GM18507 (cell line): ENCODE results near the gene CPT1C.
"Not testable (repeated sequence)": the region's sequence is repeated elsewhere in the genome, so short reads cannot be mapped to it uniquely, and the experiment has no call there.

Experiments used
- DNase-seq: peaks from one replicate; pipeline ENCODE4 v3.0.0; 2011; ENCODE audit warnings: low read depth; ENCODE audit not compliant: insufficient read length; ENCODE audit errors: extremely low spot score
- FAIRE-seq: peaks from 2 replicates; lab custom pipeline; 2011; peaks lifted over from hg19 to GRCh38; lab: Jason Lieb, UNC

CPT1C gene

DNA sequence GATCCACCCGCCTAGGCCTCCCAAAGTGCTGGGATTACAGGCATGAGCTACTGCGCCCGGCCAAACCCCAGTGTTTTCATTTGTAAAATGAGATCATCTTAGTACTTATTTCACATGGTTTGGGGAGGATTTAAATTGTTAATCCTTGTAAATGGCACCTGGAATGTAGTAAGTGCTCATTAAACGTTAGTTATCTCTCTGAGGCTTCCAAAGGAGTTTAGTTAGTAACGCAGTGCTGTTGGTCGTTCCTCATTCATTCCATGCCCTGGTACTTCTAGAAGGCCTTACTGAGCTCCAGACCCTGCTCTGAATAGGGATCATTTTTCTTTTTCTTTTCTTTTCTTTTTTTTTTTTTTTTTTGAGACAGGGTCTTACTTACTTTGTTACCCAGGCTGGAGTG lies 5.2 kb downstream of the CPT1C start:
- DNase-seq (no peak), FAIRE-seq (no peak)

DNA sequence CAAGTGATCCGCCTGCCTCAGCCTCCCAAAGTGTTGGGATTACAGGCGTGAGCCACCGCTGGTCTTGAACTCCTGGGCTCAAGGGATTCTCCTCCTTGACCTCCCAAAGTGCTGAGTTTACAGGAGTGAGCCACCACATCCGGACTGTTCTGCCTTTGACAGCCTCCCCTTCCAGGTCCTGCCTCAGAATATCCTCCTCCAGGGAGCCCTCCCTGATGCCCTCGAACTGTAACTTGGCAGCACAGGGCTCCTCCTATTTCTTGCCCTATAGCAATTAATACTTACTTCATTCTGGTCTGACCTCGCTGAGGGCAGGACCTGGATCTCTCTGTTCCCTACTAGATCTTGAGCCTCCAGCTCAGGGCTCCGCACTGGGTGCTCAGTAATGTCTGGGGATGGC lies 5.9 kb downstream of the CPT1C start:
- DNase-seq, result no peak
- no peak for FAIRE-seq

DNA sequence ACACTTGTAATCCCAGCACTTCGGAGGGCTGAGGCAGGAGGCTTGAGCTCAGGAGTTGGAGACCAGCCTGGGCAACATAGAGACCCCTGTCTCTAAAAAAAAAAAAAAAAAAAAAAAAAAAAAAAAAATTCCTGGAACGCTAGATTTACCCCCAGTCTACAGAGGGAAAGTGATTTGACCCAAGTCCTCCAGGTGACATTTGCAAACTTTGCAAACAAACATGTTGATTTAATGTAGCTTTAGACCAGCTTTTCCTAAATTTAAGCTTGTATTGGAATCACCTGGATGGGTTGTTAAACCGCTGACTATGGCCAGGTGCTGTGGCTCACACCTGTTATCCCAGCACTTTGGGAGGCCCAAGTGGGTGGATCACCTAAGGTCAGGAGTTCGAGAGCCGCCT lies 8.4 kb downstream of the CPT1C start:
- FAIRE-seq (no peak), DNase-seq (no peak)

DNA sequence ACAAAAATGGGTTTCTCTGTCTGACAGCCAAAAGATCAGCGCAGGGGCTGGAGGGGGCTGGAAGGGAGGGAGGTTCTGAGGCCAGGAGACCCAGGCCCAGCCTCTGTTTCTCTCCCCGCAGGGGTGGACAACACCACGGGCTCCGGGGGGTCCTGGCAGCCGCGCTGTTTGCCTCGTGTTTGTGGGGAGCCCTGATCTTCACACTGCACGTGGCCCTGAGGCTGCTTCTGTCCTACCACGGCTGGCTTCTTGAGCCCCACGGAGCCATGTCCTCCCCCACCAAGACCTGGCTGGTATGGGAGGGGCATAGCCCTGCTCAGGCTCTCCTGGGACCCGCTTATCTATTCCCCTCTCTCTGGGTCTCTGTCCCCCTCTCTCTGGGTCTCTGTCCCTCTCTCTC lies 9.6 kb downstream of the CPT1C start:
- no peak for FAIRE-seq

DNA sequence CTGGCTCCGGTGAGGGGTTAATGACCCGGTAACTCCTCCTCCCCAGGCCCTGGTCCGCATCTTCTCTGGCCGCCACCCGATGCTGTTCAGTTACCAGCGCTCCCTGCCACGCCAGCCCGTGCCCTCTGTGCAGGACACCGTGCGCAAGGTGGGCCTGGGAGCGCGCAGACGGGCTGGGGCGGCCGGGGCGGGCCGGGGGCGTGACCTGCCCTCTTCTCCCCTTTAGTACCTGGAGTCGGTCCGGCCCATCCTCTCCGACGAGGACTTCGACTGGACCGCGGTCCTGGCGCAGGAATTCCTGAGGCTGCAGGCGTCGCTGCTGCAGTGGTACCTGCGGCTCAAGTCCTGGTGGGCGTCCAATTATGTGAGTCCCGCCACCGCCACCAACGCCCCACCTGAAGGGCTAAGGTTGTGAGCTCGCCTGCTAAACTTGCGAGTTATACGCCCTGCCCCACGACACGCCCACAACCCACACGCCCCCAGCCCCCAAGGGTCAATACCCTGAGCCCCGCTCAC lies 10.4 kb downstream of the CPT1C start:
- FAIRE-seq, result no peak
- no peak for DNase-seq

More for the DNA sequence above, 9.6 kb downstream of the CPT1C start:
- DNase-seq, result no peak

DNA sequence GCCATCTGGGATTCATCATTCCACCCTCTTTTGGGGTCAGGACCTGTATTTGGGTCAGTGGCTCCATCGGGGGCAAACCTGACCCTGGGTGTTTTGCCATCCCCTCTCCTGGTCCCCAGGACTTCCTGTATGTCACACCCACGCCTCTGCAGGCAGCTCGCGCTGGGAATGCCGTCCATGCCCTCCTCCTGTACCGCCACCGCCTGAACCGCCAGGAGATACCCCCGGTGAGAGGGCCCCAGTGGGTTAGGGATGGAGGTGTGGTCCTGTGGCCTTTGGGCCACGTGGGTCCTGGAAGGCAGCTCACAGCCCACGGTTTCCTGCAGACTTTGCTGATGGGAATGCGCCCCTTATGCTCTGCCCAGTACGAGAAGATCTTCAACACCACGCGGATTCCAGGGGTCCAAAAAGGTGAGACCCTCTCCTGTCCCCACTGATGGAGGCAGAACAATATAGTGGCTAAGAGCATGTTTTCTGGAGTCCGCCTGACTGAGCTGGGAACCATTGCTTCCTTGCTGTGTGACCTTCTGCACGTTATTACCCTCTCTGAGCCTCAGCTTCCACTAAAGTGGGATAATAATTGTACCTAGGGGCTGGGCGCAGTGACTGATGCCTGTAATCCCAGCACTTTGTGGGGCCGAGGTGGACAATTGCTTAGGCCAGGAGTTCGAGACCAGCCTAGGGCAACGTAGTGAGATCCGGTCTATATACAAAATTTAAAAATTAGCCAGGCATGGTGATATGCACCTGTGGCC lies 14.1 kb downstream of the CPT1C start:
- FAIRE-seq (no peak), DNase-seq (no peak)

DNA sequence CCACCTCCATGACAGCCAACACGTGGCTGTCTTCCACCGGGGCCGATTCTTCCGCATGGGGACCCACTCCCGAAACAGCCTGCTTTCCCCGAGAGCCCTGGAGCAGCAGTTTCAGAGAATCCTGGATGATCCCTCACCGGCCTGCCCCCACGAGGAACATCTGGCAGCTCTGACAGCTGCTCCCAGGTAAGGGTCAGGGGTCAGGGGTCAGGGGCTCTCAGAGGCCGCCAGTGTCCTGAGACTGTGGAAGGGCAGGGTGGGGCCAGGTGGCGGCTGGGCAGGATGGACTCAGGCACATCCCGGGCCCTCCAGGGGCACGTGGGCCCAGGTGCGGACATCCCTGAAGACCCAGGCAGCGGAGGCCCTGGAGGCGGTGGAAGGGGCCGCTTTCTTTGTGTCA lies 15.0 kb downstream of the CPT1C start:
- DNase-seq (no peak), FAIRE-seq (no peak)

DNA sequence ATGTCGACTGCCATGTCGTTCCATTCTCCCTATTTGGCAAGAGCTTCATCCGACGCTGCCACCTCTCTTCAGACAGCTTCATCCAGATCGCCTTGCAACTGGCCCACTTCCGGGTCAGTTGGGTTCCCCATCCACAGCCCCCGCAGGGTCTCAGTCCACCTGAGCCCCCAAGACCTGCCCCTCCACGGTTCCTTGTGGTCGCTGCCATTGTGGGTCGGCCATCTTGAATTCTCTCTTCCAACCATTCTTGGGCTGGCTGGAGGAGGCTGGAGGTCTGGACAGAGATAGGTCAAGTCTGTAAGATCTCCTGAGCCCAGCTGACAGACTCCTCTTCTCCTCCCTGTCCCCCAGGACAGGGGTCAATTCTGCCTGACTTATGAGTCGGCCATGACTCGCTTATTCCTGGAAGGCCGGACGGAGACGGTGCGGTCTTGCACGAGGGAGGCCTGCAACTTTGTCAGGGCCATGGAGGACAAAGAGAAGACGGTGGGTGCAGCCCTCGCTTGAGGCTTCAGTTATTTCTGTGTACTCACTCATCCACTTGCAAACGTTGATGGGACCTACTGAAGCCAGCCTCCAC lies 19.5 kb downstream of the CPT1C start:
- DNase-seq (no peak), FAIRE-seq (no peak)

DNA sequence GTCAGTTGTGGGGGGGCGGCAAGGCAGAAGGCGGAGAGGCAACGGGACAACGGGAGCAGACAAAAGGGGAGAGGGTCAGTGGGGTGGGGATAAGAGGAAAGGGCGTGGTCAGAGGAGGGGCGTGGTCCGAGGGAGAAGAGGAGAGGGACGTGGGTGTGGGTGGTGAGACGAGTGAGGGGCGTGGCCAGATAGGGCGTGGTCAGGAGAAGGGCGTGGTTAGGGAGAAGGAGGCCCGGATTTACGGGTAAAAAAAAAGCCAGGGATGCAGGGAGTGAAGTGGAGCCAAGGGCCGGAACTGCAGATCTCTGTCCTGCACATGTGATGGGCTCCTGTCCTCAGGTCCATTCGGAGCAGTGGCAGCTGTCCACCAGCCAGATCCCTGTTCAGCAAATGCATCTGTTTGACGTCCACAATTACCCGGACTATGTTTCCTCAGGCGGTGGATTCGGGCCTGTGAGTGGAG lies 21.5 kb downstream of the CPT1C start:
- FAIRE-seq (no peak), DNase-seq (no peak)

DNA sequence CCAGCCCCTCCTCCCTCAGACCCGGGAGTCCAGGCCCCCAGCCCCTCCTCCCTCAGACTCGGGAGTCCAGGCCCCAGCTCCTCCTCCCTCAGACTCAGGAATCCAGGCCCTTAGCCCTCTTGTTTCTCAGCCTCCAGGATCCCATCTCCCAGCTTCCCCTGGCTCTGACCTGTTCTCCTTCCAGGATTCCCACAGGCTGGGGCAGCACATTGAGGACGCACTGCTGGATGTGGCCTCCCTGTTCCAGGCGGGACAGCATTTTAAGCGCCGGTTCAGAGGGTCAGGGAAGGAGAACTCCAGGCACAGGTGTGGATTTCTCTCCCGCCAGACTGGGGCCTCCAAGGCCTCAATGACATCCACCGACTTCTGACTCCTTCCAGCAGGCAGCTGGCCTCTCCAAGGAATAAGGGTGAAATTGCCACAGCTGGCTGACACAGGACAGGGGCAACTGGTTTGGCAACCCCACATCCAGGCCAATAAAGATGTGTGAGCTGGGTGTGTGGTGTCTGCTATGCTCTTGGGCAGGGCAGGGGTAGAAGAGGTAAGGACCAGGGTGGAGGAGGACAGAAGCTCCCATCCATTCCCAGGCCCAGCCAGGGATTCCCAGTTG lies 22.4 kb downstream of the CPT1C start:
- FAIRE-seq, result no peak

DNA sequence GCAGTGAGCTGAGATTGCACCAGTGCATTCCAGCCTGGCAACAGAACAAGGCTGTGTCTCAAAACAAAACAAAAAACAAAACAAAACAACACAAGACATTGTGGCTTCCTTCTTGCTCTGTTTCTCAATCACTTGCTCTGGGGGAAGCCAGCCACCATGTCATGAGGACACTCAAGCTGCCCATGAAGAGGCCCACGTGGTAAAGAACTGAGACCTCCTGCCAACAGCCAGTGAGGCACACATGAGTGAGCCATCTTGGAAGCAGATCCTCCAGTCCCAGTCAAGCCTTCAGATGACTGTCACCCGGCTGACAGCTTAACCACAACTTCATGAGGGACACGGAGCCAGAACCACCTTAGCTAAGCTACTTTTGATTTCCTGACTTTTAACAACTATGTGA lies 25.2 kb downstream of the CPT1C start:
- FAIRE-seq (no peak), DNase-seq (no peak)

More for the DNA sequence above, 22.4 kb downstream of the CPT1C start:
- DNase-seq, result no peak

DNA sequence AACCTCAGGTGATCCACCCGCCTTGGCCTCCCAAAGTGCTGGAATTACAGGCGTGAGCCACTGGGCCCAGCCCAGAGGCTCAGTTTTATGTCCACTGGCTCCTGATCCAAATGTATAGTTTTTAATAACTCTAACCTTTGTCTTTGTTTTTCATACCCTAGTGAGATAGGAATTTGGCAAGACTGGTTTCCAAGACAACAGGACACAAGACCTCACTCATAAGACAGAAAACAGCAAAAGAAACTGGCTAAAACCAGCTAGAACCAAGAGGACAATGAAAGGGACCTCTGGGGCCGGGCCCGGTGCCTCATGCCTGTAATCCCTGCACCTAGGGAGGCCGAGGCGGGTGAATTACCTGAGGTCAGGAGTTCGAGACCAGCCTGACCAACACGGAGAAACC lies 27.6 kb downstream of the CPT1C start:
- no peak for DNase-seq
- no peak for FAIRE-seq

DNA sequence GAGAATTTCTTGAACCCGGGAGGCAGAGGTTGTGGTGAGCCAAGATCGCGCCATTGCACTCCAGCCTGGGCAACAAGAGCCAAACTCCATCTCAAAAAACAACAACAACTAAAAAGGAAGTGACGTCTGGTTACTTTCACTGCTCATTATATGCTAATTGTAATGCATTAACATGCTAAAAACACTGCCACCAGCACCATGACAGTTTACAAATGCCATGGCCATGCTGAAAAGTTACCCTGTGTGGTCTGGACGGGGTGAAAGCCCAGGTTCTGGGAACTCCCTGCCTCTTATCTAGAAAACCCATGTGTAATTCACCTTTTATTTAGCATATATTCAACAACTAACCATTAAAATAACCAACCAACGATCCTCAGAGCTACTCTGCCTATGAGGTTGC lies 28.1 kb downstream of the CPT1C start:
- no peak for FAIRE-seq
- DNase-seq, result no peak

DNA sequence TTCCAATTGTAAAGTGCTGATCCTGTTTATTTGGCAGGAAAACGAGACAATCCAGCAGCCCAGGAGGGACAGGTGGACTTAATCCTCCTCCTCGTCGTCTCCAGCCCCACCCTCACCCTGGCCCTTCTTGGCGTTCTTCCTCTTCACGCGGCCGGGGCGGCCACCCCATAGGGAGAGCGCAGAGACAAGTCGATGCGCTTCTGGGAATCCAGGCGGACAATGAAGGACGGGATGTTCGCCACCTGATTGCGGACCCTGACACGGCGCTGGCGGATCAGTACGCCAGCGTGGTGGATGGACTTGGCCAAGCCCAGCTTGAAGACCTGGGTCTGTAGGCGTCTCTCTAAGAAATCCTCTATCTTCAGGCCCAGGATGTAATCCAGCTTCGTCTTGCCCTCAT lies 28.5 kb downstream of the CPT1C start:
- not testable (repeated sequence) for DNase-seq, FAIRE-seq

DNA sequence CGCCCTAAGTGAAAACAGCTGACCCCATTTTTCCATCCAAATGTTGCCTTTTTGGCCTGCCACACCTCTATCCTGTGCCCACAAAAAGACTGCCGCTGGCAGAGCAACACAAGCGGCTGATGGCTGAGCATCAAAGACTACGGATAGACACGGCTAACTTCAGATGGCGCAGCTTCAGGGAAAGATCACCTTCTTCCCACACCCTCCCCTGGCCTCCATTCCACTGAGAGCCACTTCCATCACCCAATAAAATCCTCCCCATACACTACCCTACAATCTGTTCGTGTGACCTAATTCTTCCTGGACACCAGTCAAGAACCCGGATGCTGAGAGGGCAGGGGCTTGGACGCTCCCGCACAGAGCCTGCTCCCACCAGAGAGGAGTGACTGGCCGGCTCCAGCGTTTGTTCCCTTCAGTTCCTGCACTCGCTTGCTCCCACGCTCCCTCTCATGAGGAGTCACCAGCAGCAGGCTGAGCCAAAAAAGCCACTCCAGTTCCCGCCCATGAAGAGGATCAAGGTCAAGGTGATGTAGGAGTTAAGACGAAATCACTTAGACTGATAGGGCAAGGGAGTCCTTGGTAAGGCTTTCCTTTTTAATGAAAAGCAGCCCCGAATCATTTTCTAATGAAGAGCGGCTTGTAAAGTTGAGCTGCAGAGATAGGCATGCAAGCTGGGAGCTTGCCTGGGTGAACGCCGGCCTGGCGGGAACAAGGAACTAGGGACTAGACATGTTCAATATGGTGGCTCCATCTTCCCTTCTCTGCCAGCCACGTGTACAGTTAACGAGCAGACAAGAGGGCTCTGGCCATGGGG lies 36.5 kb downstream of the CPT1C start:
- no peak for FAIRE-seq
- DNase-seq, result no peak

DNA sequence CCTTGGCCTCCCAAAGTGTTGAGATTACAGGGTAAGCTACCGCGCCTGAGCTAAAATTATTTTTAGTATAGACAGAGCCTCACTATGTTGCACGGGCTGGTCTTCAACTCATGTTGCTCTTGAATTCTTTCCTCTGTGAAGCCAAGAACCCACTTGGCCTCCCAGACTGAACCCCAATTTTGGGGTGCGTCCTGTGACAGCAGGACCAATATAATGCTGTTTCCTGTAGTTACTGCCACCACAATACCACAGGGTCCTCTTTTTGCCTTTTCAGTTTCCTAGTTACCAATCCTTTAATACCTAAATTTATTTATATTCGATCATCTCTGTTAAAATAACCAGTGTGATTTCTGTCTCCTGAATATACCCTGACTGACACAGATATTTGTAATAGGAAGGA lies 39.2 kb downstream of the CPT1C start:
- FAIRE-seq (no peak), DNase-seq (no peak)

DNA sequence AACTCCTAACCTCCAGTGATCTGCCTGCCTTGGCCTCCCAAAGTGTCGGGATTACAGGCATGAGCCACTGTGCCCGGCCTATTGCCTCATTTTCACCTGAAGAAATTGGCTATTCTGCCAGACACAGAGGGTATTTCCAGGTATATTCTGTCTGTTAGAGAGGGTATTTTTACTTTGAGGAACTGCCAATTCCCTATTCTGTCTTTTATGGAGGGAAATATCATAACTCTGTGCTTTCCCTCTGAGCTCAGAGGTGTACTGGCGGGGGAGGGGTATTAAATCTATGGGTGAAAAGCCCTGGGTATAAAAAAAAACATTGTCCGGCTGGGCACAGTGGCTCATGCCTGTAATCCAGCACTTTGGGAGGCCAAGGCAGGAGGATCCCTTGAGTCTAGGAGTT lies 47.4 kb downstream of the CPT1C start:
- FAIRE-seq (no peak), DNase-seq (no peak)

DNA sequence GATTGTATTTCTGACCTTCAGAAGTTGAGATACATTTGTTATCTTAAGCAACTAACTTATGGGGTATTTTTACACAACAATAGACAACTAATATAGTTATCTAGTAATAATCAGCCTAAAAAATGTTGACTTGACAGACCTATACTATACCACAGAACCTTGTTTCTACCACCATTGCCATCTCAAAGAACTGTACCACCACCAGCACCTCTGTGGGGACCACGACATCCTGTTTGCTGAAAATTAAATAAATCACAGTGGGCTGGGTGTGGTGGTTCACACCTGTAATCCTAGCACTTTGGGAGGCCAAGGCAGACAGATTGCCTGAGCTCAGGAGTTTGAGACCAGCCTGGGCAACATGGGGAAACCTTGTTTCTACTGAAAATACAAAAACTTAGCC lies 48.2 kb downstream of the CPT1C start:
- DNase-seq (no peak), FAIRE-seq (no peak)

DNA sequence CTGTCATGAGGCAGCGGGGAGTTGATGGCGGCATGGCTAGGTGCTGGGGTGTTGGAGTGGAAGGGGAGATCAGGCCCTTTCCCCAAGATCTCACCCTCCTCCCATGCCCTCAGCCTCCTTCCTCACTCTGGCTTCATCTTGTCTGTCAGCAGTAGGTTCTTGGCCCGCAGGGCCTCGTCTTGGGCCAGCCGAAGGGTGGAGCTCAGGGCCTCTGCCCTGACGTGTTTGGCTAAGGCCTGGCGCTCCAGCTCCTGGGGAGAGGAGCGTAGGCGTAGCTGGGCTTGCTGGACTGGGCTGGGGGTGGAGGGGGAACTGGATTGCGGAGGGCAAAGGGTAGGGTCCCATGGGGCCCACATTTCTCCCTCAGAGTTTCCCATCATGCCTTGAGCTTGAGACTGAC lies 49.0 kb downstream of the CPT1C start:
- DNase-seq (no peak), FAIRE-seq (no peak)

DNA sequence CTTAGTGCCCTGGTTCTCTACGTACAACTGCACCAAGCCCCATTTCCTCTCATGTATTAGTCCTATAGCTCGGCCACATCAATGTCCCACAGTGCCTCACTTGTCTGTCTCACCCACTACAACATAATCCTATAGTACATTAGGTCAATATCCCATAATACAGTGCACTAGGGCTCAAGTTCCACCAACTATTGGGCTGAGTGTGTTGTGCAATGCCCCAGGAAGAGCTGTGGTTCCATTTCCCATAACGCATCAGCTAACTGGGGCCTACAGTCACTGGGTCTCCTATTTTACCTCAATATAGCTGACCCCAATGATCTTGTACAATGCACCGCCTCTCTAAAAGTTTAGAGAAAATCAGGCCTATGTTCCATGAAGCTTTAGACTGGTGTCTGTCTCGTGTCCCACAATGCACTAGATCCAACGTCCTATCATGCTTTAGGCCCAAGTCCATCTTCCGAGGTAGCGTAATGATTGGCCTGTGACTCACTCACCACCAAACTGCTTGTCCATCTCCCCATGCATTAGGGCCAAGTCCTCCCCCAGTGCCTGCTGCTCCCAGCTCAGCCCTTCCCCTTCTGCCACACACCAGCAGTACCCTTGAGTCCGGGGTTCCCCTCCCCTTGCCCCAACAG lies 50.4 kb downstream of the CPT1C start:
- DNase-seq (no peak), FAIRE-seq (no peak)
